ENCODE measurements around the gene UNC93A. TPM values are rescaled to one million over a fixed set of nuclear protein-coding genes. Genes with fewer than 3 reads are reported as not detected.
"Not testable (repeated sequence)": the region's sequence is repeated elsewhere in the genome, so short reads cannot be mapped to it uniquely, and the experiment has no call there.

UNC93A gene
- total RNA-seq, 1 donor from 2014 or later, result not detected

DNA sequence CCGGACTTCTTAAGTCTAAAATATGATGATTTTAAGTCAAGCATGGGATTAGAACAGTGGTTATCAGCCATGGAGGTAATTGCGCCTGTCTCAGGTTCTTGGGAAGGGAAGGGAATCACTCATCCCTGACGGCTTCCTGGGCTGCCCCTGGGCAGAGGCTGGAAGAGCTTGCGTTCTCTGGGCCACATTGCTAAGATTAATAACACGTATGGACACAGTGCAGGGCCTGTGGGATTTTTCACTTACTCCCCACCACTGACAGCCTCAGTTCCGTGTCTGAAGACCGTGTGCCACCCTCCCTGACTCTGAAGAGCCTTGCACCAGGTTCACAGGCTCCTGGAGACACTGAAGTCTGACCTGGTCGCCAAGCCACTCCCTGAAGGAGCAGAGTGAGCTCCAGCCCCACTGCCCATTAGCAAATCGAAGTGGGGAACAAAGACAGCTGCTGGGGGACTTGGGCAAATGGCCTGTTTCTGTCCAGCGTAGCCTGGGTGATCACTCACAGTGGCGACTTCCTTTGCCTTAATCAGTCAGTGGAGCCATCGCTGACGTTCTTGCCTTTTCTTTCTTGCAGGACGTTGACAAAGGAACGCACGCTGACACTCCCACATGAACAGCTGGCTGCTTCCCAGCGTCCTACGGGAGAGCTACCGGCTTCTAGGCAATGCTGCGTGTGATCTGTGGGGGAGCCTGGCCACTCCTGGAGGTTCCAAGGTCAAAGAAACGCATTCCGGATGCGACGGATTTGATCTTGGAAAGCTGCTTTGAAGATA is 24.9 kb upstream of the UNC93A start:
- peaks cover 20% of the 10 kb centered on the region for H3K27me3 Mint-ChIP-seq
- H3K4me1 Mint-ChIP-seq; H3K9me3 Mint-ChIP-seq; H3K4me3 Mint-ChIP-seq; intact Hi-C loops (cut with micrococcal nuclease); H3K36me3 Mint-ChIP-seq (ENCODE audit: low read depth); H3K27ac Mint-ChIP-seq; DNase-seq: not testable (repeated sequence)

GRCh38 chr6:167266830-167267555 is 24.1 kb upstream of the UNC93A start:
- Mint-ChIP-seq H3K9me3 (no peaks in the 10 kb centered on the region), H3K36me3 (ENCODE audit: low read depth) (no peaks in the 10 kb centered on the region), H3K4me3 (no peak overlapping the region), H3K27me3 (peaks cover 15% of the 10 kb centered on the region), H3K4me1 (no peaks in the 10 kb centered on the region), H3K27ac (no peak overlapping the region)
- intact Hi-C loops (cut with micrococcal nuclease), result no loop called here
- DNase-seq, result no peak

DNA sequence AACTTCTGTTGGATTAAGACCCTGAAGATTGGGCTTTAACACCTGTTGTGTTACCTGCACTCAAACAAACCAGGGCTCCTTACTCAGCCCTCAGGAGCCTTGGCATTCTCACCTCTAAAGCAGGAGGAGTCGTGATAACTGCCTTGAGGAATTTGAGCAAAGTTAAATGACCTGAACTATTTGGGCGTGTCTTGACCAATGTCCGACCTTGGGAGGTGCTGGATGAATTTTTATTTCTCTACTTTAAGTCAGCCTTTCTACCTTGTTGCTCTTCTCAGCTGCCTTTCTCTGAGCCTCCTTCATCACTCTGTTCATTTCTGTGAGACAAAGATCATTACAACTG is 23.6 kb upstream of the UNC93A start:
- H3K27me3 Mint-ChIP-seq; H3K9me3 Mint-ChIP-seq; H3K27ac Mint-ChIP-seq; intact Hi-C loops (cut with micrococcal nuclease); H3K36me3 Mint-ChIP-seq (ENCODE audit: low read depth); H3K4me1 Mint-ChIP-seq; H3K4me3 Mint-ChIP-seq; DNase-seq: not testable (repeated sequence)

DNA sequence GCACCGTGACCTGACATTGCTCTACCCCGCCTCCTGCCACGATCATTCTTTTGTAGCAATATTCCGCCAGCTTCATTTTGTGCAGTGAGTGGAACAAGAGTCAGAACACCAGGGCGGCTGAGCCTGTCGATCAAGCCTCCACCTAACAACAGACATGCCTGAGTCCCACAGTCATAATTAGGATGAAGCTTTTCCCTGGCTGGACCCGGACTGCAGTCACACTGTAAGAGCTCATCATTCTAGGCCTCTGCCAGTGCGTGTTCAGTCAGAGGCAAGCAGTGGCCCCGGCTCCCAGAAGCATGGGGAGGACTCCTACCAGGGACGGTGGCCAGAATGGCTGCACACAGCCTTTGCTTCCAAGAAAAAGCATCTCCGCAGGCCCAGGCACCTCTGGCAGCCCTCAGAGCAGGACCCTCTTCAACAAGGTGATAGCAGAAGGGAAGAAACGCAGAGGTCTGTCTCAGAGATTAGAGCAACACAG is 23.2 kb upstream of the UNC93A start:
- Mint-ChIP-seq H3K4me3 (no peak overlapping the region), H3K9me3 (no peaks in the 10 kb centered on the region), H3K27ac (no peak overlapping the region), H3K4me1 (no peaks in the 10 kb centered on the region), H3K36me3 (ENCODE audit: low read depth) (no peaks in the 10 kb centered on the region), H3K27me3 (peaks cover 7% of the 10 kb centered on the region)
- intact Hi-C loops (cut with micrococcal nuclease), result no loop called here
- no peak for DNase-seq

DNA sequence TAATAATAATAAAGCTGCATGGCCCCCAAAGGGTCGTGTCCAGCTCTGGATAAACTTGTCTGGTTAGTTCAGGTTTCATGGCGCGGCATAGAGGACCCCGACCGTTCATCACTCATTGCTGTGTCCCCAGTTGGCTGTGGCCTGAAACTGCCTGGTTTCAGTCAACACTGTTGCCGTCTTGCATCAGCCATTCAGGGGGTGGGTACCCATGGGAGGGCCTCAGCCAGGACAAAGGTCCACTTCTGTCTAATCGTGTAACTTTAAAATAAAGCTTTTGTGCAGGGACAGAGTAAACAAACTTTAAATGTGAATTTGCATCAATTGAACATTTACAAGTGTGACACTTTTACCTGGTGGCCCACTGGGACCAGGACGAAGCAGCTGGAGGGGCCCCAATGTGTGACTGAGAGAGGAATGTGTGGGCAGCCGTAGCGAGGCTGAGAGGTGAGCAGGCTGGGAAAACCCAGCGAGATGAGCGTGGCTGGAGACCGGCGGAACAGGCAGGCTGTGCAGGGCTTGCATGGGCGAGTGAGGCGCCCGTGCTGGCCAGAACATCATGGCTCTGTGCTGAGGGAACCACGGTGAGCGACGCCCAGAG is 22.3 kb upstream of the UNC93A start:
- Mint-ChIP-seq H3K9me3 (no peaks in the 10 kb centered on the region), H3K4me3 (no peak overlapping the region), H3K36me3 (ENCODE audit: low read depth) (no peaks in the 10 kb centered on the region), H3K4me1 (no peaks in the 10 kb centered on the region), H3K27ac (no peak overlapping the region), H3K27me3 (peaks cover 6% of the 10 kb centered on the region)
- intact Hi-C loops (cut with micrococcal nuclease), result no loop called here
- DNase-seq, result no peak

- Mint-ChIP-seq H3K4me1 (no peaks in the 10 kb centered on the region), H3K36me3 (ENCODE audit: low read depth) (no peaks in the 10 kb centered on the region), H3K9me3 (no peaks in the 10 kb centered on the region), H3K27ac (no peak overlapping the region), H3K27me3 (peaks cover 1% of the 10 kb centered on the region), H3K4me3 (no peak overlapping the region)
- DNase-seq, result no peak
- intact Hi-C loops (cut with micrococcal nuclease), result no loop called here
Measured at GRCh38 chr6:167270499-167271311, 20.4 kb upstream of the UNC93A start.

- Mint-ChIP-seq H3K36me3 (ENCODE audit: low read depth) (no peaks in the 10 kb centered on the region), H3K9me3 (no peaks in the 10 kb centered on the region), H3K4me3 (no peak overlapping the region), H3K27ac (no peak overlapping the region), H3K27me3 (no peaks in the 10 kb centered on the region), H3K4me1 (no peaks in the 10 kb centered on the region)
- intact Hi-C loops (cut with micrococcal nuclease), result no loop called here
- DNase-seq, result no peak
Measured at GRCh38 chr6:167272151-167272550, 19.0 kb upstream of the UNC93A start.

GRCh38 chr6:167272696-167273379 is 18.3 kb upstream of the UNC93A start:
- Mint-ChIP-seq H3K9me3 (no peaks in the 10 kb centered on the region), H3K27me3 (no peaks in the 10 kb centered on the region), H3K27ac (no peak overlapping the region), H3K4me1 (no peaks in the 10 kb centered on the region), H3K4me3 (no peak overlapping the region), H3K36me3 (ENCODE audit: low read depth) (no peaks in the 10 kb centered on the region)
- no peak for DNase-seq
- intact Hi-C loops (cut with micrococcal nuclease), result no loop called here

DNA sequence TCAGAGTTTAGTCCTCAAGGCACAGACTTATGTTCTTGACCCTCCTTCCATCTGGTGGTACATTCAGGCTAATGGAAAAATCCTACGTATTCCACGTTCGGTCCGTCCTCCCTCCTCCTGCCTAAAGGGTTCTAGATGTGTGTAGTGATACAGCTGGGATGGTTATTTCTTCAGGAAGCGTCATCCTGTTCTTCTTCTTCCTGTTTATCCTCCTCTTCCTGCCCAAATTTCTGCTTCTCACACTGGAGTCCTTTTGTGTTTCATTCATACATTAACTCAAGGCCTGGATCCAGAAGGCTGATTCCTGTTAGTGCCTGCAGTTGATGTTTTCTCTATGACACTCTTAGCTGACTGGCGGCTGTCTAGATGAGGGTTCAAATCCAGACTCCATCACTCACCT is 16.8 kb upstream of the UNC93A start:
- no peak for DNase-seq
- intact Hi-C loops (cut with micrococcal nuclease), result no loop called here
- H3K4me3 Mint-ChIP-seq, result no peak overlapping the region

DNA sequence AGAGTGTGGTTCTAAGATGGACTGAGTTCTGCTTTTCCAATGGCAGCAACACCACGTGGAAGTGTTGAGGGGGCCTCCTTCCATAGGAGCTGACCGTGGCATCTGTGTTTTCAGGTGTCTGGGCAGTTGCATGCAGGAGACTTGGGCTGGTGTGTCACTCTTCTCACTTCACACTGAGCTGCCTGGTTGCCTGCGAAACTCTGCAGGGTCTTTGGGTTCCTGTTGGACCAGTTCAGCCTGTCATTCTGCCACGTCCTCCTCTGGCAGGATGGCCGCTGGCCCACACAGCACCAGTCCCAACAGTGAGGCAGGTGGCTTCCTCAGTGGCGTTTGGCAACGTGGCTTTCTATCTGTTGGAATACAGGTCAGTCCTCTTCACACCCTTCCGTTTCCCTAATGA is 16.1 kb upstream of the UNC93A start:
- intact Hi-C loops (cut with micrococcal nuclease), result no loop called here
- DNase-seq, result no peak
- Mint-ChIP-seq H3K9me3 (no peaks in the 10 kb centered on the region), H3K27ac (no peak overlapping the region), H3K4me1 (no peaks in the 10 kb centered on the region), H3K27me3 (peaks cover 5% of the 10 kb centered on the region), H3K4me3 (no peak overlapping the region), H3K36me3 (ENCODE audit: low read depth) (no peaks in the 10 kb centered on the region)

More for the DNA sequence above, 16.8 kb upstream of the UNC93A start:
- Mint-ChIP-seq H3K27ac (no peak overlapping the region), H3K4me1 (no peaks in the 10 kb centered on the region), H3K9me3 (no peaks in the 10 kb centered on the region), H3K36me3 (ENCODE audit: low read depth) (no peaks in the 10 kb centered on the region), H3K27me3 (peaks cover 5% of the 10 kb centered on the region)

DNA sequence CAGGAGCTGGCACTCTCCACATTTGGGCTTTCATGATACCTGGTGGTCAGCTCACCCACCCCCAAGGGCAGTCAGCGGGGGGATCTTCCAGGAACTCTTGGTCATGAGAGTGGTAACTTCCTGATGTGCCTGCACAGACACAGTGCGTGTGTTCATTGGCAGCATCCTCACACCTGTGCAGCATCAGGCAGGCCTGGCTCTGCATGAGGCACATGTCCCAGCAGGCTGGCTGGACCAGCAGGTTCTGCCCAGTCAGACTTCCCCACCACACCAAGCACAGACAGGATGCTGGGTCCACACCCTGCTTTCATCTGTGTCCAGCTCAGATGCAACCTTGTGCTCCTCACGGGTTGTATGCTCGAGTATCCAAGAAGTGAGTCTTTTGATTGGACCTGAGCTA is 15.7 kb upstream of the UNC93A start:
- Mint-ChIP-seq H3K4me1 (no peaks in the 10 kb centered on the region), H3K27ac (no peak overlapping the region), H3K4me3 (no peak overlapping the region), H3K9me3 (no peaks in the 10 kb centered on the region), H3K27me3 (peaks cover 5% of the 10 kb centered on the region), H3K36me3 (ENCODE audit: low read depth) (no peaks in the 10 kb centered on the region)
- intact Hi-C loops (cut with micrococcal nuclease), result no loop called here
- no peak for DNase-seq

DNA sequence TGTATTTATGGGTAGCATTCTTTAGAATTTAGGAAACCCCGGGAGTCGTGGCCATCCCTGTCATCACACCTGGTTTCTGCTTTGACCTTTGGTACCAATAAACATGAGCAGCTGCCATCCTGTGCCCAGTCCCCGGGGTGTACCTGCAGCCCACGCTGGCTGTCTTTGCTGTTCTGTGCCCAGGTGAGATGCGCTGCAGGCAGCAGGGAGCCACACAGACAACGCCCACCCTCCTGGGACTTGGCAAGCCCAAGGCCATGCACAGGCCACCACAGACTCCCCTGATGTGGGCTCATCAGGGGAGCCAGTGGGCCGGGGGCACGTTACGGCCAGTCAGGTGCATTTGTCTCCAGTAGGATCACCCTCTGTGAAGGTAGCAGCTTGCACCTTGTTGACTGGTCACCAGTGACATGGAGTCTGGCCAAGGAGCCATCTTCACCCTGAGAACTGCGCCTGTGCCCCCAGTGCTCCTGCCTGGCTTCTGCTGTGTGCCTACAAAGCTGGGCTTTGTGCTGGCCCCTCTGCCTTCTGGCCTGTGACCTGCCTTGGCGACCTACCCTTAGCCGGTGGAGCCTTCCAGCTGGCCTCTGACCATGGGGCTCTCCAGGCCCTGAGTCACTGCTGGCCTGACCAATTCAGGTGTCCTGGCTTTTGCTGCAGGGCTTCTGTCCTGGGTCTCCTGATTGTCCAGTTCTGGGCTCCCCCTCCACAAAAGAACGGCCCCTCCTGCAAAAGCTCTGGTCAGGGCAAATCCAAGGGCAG is 14.2 kb upstream of the UNC93A start:
- H3K27me3 Mint-ChIP-seq, result peaks cover 5% of the 10 kb centered on the region
- H3K36me3 Mint-ChIP-seq (ENCODE audit: low read depth), result no peaks in the 10 kb centered on the region
- no peak for DNase-seq
- no peak overlapping the region for H3K4me3 Mint-ChIP-seq
- intact Hi-C loops (cut with micrococcal nuclease), result no loop called here
- no peak overlapping the region for H3K27ac Mint-ChIP-seq
- no peaks in the 10 kb centered on the region for H3K4me1 Mint-ChIP-seq
- H3K9me3 Mint-ChIP-seq, result no peaks in the 10 kb centered on the region

Data from activated CD4-positive, alpha-beta T cell treated with anti-CD3 and anti-CD28 coated beads, Interleukin-2, amount 10 ng/mL, durations not matched to agents 24 days and 14 days (primary cell).